H9 (cell line): ENCODE data around the gene ELFN2. TPM values are rescaled to one million over a fixed set of nuclear protein-coding genes. Genes with fewer than 3 reads are reported as not detected.

Experiments
- DNase-seq: peaks from one replicate; pipeline ENCODE4 v3.0.0-alpha.2; 2017
- H2AFZ ChIP-seq: one replicate; pipeline ENCODE4 v1.6.1; 2013; ENCODE audit warnings: mild to moderate bottlenecking, low read length, control low read depth, moderate library complexity
- H2AK5ac ChIP-seq: 2 replicates; pipeline ENCODE4 v1.6.1; 2013; ENCODE audit warnings: low read length, control low read depth, mixed read lengths; ENCODE audit not compliant: insufficient read length
- H2BK120ac ChIP-seq: one replicate; pipeline ENCODE4 v1.6.1; 2013; ENCODE audit warnings: low read depth, mild to moderate bottlenecking, low read length, control low read depth, inconsistent platforms; ENCODE audit not compliant: poor library complexity, severe bottlenecking
- H2BK12ac ChIP-seq: 2 replicates; pipeline ENCODE4 v1.6.1; 2013; ENCODE audit warnings: low read length, control low read depth, mixed read lengths, low read depth; ENCODE audit not compliant: insufficient read length
- H2BK15ac ChIP-seq: 2 replicates; pipeline ENCODE4 v1.6.1; 2013; ENCODE audit warnings: low read depth, low read length, control low read depth
- H2BK20ac ChIP-seq: one replicate; pipeline ENCODE4 v1.6.1; 2013; ENCODE audit warnings: low read depth, mild to moderate bottlenecking, low read length, control low read depth, inconsistent platforms; ENCODE audit not compliant: poor library complexity, severe bottlenecking
- H2BK5ac ChIP-seq: 2 replicates; pipeline ENCODE4 v1.6.1; 2013; ENCODE audit warnings: low read length, control low read depth, mixed read lengths; ENCODE audit not compliant: insufficient read length
- H3K14ac ChIP-seq: 2 replicates; pipeline ENCODE4 v1.6.1; 2013; ENCODE audit warnings: low read length, control low read depth; ENCODE audit not compliant: insufficient read depth
- H3K18ac ChIP-seq: 2 replicates; pipeline ENCODE4 v1.6.1; 2013; ENCODE audit warnings: low read depth, mild to moderate bottlenecking, mixed read lengths, low read length, control low read depth; ENCODE audit not compliant: insufficient read length
- H3K23ac ChIP-seq: 2 replicates; pipeline ENCODE4 v1.6.1; 2013; ENCODE audit warnings: low read length, control low read depth, mixed read lengths, low read depth; ENCODE audit not compliant: insufficient read length
- H3K23me2 ChIP-seq: 2 replicates; pipeline ENCODE4 v1.6.1; 2013; ENCODE audit warnings: low read depth, mild to moderate bottlenecking, mixed read lengths, low read length, control low read depth; ENCODE audit not compliant: insufficient read length, poor library complexity, severe bottlenecking
- H3K27ac ChIP-seq: 2 replicates; pipeline ENCODE4 v1.5.1; 2013; ENCODE audit warnings: low read length, control low read depth, mixed read lengths, low read depth; ENCODE audit not compliant: insufficient read length
- H3K27me3 ChIP-seq: 2 replicates; pipeline ENCODE4 v1.6.1; 2013; ENCODE audit warnings: low read length, control low read depth, inconsistent platforms; ENCODE audit not compliant: insufficient read depth
- H3K4ac ChIP-seq: 2 replicates; pipeline ENCODE4 v1.6.1; 2013; ENCODE audit warnings: low read depth, mild to moderate bottlenecking, control low read depth, inconsistent platforms, low read length, moderate library complexity
- H3K4me1 ChIP-seq: 2 replicates; pipeline ENCODE4 v1.6.1; 2013; ENCODE audit warnings: low read length, control low read depth, inconsistent platforms; ENCODE audit not compliant: insufficient read depth
- H3K4me2 ChIP-seq: 2 replicates; pipeline ENCODE4 v1.6.1; 2013; ENCODE audit warnings: low read length, control low read depth, mixed read lengths; ENCODE audit not compliant: insufficient read length, insufficient read depth
- H3K56ac ChIP-seq: 2 replicates; pipeline ENCODE4 v1.6.1; 2013; ENCODE audit warnings: low read depth, mild to moderate bottlenecking, mixed read lengths, low read length, control low read depth; ENCODE audit not compliant: insufficient read length
- H3K79me1 ChIP-seq: 2 replicates; pipeline ENCODE4 v1.6.1; 2013; ENCODE audit warnings: low read depth, mild to moderate bottlenecking, moderate library complexity, low read length, control low read depth, inconsistent platforms; ENCODE audit not compliant: insufficient read depth, poor library complexity, severe bottlenecking
- H3K79me2 ChIP-seq: 2 replicates; pipeline ENCODE4 v1.6.1; 2013; ENCODE audit warnings: low read length, control low read depth, inconsistent platforms; ENCODE audit not compliant: insufficient read depth
- H3K9ac ChIP-seq: 2 replicates; pipeline ENCODE4 v1.6.1; 2013; ENCODE audit warnings: low read length, control low read depth, mixed read lengths; ENCODE audit not compliant: insufficient read length; ENCODE audit errors: extremely low read depth
- H3K9me3 ChIP-seq: one replicate; pipeline ENCODE4 v1.6.1; 2013; ENCODE audit warnings: low read depth, low read length, inconsistent platforms; ENCODE audit not compliant: control insufficient read depth
- H3T11ph ChIP-seq: one replicate; pipeline ENCODE4 v1.6.1; 2013; ENCODE audit warnings: mild to moderate bottlenecking, low read length, control low read depth, inconsistent platforms
- H4K20me1 ChIP-seq: one replicate; pipeline ENCODE4 v1.6.1; 2013; ENCODE audit not compliant: control insufficient read depth, insufficient read length, insufficient read depth
- H4K5ac ChIP-seq: 2 replicates; pipeline ENCODE4 v1.6.1; 2013; ENCODE audit warnings: low read depth, mild to moderate bottlenecking, mixed read lengths, low read length, control low read depth; ENCODE audit not compliant: insufficient read length
- H4K8ac ChIP-seq: replicated peaks from 2 replicates; pipeline ENCODE4 v1.6.1; 2013; ENCODE audit warnings: low read length, control low read depth, mixed read lengths, low read depth; ENCODE audit not compliant: insufficient read length
- H4K91ac ChIP-seq: 2 replicates; pipeline ENCODE4 v1.6.1; 2013; ENCODE audit warnings: low read depth, mild to moderate bottlenecking, moderate library complexity, mixed read lengths, low read length, control low read depth; ENCODE audit not compliant: insufficient read length
- H3K27ac Mint-ChIP-seq, 3 experiments: 2 replicates in 2 of 3; 3 replicates in 1 of 3; pipeline ENCODE4 v1.8.0; 2020 to 2021; ENCODE audit warnings: mixed read lengths in 3 of 3, mild to moderate bottlenecking in 1 of 3, moderate library complexity in 1 of 3
- H3K27me3 Mint-ChIP-seq: 2 replicates; pipeline ENCODE4 v1.8.0; 2021; ENCODE audit warnings: low read depth, mild to moderate bottlenecking, moderate library complexity, mixed read lengths
- H3K36me3 Mint-ChIP-seq, 3 experiments: 2 replicates in 2 of 3; 3 replicates in 1 of 3; pipeline ENCODE4 v1.8.0; 2020 to 2021; ENCODE audit warnings: low read depth in 3 of 3, mixed read lengths in 3 of 3; ENCODE audit not compliant: insufficient read depth in 1 of 3
- H3K4me1 Mint-ChIP-seq, 2 experiments: 2 replicates each; pipeline ENCODE4 v1.8.0; 2020; ENCODE audit warnings: mixed read lengths in 2 of 2
- H3K4me3 Mint-ChIP-seq, 2 experiments: 2 replicates in 1 of 2; 3 replicates in 1 of 2; pipeline ENCODE4 v1.8.0; 2020 to 2021; ENCODE audit warnings: mild to moderate bottlenecking in 2 of 2, mixed read lengths in 2 of 2, moderate library complexity in 1 of 2
- H3K9me3 Mint-ChIP-seq, 2 experiments: 2 replicates in 1 of 2; 3 replicates in 1 of 2; pipeline ENCODE4 v1.8.0; 2020; ENCODE audit warnings: mild to moderate bottlenecking in 2 of 2, mixed read lengths in 2 of 2, moderate library complexity in 1 of 2
- CTCF ChIP-seq: fragments of 200-600 bp; sonication (generic); conservative IDR thresholded peaks from 3 replicates; pipeline ENCODE4 v1.8.0; 2021; ENCODE audit warnings: antibody characterized with exemption, mild to moderate bottlenecking
- WGBS: extraction: QIAGEN DNeasy Blood & Tissue Kit; methylation state at CpG from one replicate; pipeline ENCODE4 v1.1.7; 2013; ENCODE audit warnings: missing lambda C conversion rate, low lambda C conversion rate, mixed read lengths; ENCODE audit not compliant: insufficient read length; ENCODE audit errors: extremely low coverage; 5-methylcytosine and 5-hydroxymethylcytosine counted together
- total RNA-seq: library from RNA; stranded (reverse); gene quantifications from 2 replicates; pipeline ENCODE4 v1.2.1, GENCODE V29; 2021

The ELFN2 gene
- total RNA-seq, 1 experiment from 2014 or later = 0.70 TPM

- H3K14ac ChIP-seq = no peak overlapping the region
- no peak overlapping the region for H3K4me2 ChIP-seq
- no peak overlapping the region for H2BK5ac ChIP-seq
- Mint-ChIP-seq H3K9me3 (peaks cover 5% of the 10 kb centered on the region in 2 experiments; a peak in 4 of 5 replicates), H3K27ac (no peak overlapping the region), H3K4me1 (no peaks in the 10 kb centered on the region), H3K27me3 (peaks cover 44% of the 10 kb centered on the region), H3K36me3 (peaks cover 0 to 4% (median 3%) of the 10 kb centered on the region in 3 experiments; a peak in 1 of 7 replicates), H3K4me3 (no peak overlapping the region)
- no peak overlapping the region for H3T11ph ChIP-seq
- no peaks in the 10 kb centered on the region for H3K27me3 ChIP-seq
- WGBS = no CpG with 5 or more reads among the region's 8 CpGs
- no peaks in the 10 kb centered on the region for H3K79me1 ChIP-seq
- no peak overlapping the region for H4K91ac ChIP-seq
- no peak overlapping the region for H2AK5ac ChIP-seq
- H3K4ac ChIP-seq = no peak overlapping the region
- no peak overlapping the region for H2BK15ac ChIP-seq
- H3K23ac ChIP-seq = no peak overlapping the region
- H3K18ac ChIP-seq = no peak overlapping the region
- no peaks in the 10 kb centered on the region for H3K79me2 ChIP-seq
- H2AFZ ChIP-seq = no peak overlapping the region
- TF ChIP-seq CTCF = no peak
- H4K20me1 ChIP-seq = no peaks in the 10 kb centered on the region
- no peak overlapping the region for H3K27ac ChIP-seq
- H3K4me1 ChIP-seq = no peaks in the 10 kb centered on the region
- no peak overlapping the region for H3K9ac ChIP-seq
- no peak overlapping the region for H2BK12ac ChIP-seq
- no peaks in the 10 kb centered on the region for H3K9me3 ChIP-seq
- H2BK120ac ChIP-seq = no peak overlapping the region
- H2BK20ac ChIP-seq = no peak overlapping the region
- no peak overlapping the region for H4K5ac ChIP-seq
- H3K56ac ChIP-seq = no peak overlapping the region
- H3K23me2 ChIP-seq = no peaks in the 10 kb centered on the region
- no peak overlapping the region for H4K8ac ChIP-seq
- no peak for DNase-seq
Observed at GRCh38 chr22:37442135-37442534, 14.9 kb upstream of the ELFN2 start.
